ENCODE results near the gene RS1.

DNA sequence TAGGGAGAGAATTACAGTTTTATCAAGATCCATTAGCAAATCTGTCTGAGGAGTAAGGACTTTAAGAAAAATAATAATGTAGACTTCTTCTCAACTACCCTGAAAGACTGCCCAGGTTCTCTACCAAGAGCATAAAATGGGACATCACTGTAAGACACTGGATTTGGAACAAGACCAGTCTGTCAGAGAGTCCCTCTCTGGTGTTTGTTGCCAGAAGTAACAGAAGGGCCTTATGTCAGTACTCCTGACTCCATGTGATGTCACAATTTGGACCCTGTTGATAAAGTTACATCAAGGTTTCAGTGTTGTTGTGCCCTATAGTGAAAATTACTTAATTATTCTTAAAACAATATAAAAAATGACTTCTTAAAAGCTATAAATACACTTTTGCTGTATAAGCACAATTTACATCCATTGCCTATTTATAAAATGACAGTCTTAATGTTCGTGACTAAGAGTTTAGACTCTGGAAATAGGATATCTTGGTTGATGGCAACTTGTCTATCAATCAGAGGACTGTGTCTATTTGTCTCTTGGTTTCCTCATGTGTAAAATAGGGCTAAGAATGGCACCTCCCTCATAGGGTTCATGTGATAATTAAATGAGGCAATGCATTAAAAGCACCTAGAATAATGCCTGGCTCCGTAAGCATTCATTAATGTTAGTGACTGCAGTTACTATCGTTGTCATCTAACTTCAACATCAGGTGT lies 57.8 kb downstream of the RS1 start:
- TF ChIP-seq, protein P1, sequence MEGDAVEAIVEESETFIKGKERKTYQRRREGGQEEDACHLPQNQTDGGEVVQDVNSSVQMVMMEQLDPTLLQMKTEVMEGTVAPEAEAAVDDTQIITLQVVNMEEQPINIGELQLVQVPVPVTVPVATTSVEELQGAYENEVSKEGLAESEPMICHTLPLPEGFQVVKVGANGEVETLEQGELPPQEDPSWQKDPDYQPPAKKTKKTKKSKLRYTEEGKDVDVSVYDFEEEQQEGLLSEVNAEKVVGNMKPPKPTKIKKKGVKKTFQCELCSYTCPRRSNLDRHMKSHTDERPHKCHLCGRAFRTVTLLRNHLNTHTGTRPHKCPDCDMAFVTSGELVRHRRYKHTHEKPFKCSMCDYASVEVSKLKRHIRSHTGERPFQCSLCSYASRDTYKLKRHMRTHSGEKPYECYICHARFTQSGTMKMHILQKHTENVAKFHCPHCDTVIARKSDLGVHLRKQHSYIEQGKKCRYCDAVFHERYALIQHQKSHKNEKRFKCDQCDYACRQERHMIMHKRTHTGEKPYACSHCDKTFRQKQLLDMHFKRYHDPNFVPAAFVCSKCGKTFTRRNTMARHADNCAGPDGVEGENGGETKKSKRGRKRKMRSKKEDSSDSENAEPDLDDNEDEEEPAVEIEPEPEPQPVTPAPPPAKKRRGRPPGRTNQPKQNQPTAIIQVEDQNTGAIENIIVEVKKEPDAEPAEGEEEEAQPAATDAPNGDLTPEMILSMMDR (conservative IDR thresholded peaks at IDR 0.05; ENCODE audit: low read depth, low read length): no peak
- TF ChIP-seq EZH2phosphoT487 (IDR thresholded peaks at IDR 0.05; ENCODE audit: borderline replicate concordance, low read length) (no peak), EZH2 (IDR thresholded peaks at IDR 0.05; ENCODE audit: low read length, unreplicated experiment) (no peak)

Measured in PC-3 (cell line).